ENCODE results near the gene ISG15.
A peak's percentile ranks its signal among the peaks of the same experiment; 100 is the strongest.
"Not testable (repeated sequence)": the region's sequence is repeated elsewhere in the genome, so short reads cannot be mapped to it uniquely, and the experiment has no call there.

Gene ISG15

DNA sequence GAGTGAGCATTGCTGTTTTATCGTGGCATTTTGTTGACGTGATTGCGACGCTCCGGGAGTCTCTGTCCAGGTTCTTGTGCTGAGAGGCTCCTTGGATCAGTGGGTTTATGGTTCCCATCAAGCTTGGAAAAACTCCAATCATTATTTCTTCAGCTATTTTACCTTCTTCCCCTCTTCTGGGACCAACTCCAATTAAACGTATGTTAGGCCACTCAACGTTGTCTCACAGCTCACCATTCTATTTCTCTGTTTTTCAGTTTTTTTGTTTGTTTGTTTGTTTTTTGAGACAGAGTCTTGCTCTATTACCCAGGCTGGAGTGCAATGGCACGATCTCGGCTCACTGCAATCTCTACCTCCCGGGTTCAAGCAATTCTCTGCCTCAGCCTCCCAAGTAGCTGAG, 21.4 kb upstream of the ISG15 start:
- in situ Hi-C loops (cut with HindIII; ENCODE audit: low pct_unique_long_range_greater_than_20kb, low sequenced_read_pairs) = no loop called here
- TF ChIP-seq JUND (IDR thresholded peaks at IDR 0.05; ENCODE audit: low read depth) = no peak
- no peak for DNase-seq (ENCODE audit: low read depth in 1 of 2, low spot score in 1 of 2)

DNA sequence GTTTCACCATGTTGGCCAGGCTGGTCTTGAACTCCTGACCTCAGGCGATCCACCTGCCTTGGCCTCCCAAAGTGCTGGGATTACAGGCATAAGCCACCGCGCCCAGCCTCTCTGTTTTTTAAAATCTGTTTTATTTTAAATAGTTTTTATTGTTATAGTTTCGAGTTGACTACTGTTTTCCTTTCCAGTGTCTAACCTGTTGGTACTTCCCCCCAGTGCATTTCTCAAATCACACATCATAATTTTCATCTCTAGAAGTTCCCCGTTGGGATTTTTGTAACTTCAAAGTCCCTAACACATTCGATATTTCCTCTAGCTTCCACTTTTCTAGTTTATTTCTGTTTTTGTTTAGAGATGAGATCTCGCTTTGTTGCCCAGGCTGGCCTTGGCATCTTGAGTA, 20.9 kb upstream of the ISG15 start:
- TF ChIP-seq JUND (IDR thresholded peaks at IDR 0.05; ENCODE audit: low read depth) = no peak
- no peak for DNase-seq (ENCODE audit: low read depth in 1 of 2, low spot score in 1 of 2)
- in situ Hi-C loops (cut with HindIII; ENCODE audit: low pct_unique_long_range_greater_than_20kb, low sequenced_read_pairs) = no loop called here

DNA sequence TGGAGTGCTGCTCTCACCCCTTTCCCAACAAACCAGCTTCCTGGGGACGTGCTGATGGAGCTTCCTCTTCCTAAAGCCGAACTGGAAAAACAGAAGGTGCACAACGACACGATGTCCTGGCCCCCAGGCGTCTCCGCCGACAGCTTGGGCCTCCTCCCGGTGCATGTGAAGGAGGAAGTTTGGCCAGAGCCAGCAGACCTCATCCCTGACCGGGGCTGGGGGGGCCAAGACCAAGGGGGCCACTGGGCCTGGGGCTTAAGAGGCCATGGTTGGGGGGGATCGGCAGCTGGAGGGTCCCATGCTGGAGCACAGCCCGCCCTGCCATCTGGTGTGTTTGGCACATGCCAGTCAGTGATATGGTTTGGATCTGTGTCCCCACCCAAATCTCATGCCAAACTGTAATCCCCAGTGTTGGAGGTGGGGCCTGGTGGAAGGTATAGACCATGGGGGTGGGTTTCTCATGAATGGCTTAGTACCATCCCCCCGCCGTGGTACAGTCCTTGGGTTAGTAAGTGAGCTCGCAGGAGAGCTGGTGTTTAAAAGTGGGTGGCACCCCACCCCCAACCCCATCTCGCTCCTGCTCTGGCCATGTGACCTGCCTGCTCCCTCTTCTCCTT, 19.8 kb upstream of the ISG15 start:
- no peak for DNase-seq (ENCODE audit: low read depth in 1 of 2, low spot score in 1 of 2)
- no peak for TF ChIP-seq JUND (IDR thresholded peaks at IDR 0.05; ENCODE audit: low read depth)
- in situ Hi-C loops (cut with HindIII; ENCODE audit: low pct_unique_long_range_greater_than_20kb, low sequenced_read_pairs) = no loop called here

DNA sequence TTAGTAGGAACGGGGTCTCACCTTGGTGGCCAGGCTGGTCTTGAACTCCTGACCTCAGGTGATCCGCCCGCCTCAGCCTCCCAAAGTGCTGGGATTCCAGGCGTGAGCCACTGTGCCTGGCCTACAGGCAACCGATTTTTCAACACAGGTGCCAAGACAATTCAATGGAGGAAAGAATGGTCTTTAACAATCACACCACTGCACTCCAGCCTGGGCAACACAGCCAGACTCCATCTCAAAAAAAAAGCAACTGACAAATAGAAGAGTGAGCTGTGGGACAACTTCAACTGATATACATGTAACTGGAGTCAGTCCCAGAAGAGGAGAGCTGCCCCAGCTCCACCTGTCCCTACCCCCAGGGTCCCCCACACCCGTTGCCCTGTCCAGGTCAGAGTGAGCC, 18.8 kb upstream of the ISG15 start:
- in situ Hi-C loops (cut with HindIII; ENCODE audit: low pct_unique_long_range_greater_than_20kb, low sequenced_read_pairs) = not testable (repeated sequence)
- peak in 1 of 2 experiments; percentile 17 for DNase-seq (ENCODE audit: low read depth in 1 of 2, low spot score in 1 of 2)

DNA sequence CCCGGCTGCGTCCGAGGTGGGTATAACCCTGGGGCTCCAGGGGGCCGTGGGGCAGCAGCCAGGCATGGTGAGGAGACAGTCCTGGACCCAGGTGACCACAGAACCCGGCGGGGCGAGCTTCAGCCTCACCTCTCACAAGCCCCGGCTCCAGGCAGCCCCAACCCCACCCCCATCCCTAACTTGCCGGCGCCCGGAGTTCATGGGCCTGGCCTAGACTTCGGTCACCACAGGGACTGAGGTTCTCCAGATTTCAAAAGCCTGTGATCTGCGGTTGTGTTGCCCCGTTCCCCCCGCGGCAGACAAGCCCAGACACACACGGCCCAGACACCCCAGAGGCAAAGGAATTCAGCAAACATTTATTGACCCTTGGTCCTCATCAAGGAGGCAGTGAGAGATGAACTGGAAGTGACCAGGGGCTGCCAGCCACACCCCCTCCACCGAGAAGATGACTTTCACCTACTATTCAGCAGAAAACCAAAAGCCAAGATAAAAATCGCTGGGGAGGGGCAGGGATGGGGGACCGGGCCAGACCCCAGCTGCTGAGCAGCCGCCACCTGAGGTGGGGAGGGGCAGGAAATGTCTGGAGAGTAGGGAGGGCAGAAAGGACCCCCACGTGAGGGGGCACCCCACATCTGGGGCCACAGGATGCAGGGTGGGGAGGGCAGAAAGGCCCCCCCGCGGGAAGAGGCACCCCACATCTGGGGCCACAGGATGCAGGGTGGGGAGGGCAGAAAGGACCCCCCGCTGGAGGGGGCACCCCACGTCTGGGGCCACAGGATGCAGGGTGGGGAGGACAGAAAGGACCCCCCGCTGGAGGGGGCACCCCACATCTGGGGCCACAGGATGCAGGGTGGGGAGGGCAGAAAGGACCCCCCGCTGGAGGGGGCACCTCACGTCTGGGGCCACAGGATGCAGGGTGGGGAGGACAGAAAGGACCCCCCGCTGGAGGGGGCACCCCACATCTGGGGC, 17.3 kb upstream of the ISG15 start:
- in situ Hi-C loops (cut with HindIII; ENCODE audit: low pct_unique_long_range_greater_than_20kb, low sequenced_read_pairs) = no loop called here
- DNase-seq (ENCODE audit: low read depth in 1 of 2, low spot score in 1 of 2) = peak in 1 of 2 experiments; percentile 48
- no peak for TF ChIP-seq JUND (IDR thresholded peaks at IDR 0.05; ENCODE audit: low read depth)

DNA sequence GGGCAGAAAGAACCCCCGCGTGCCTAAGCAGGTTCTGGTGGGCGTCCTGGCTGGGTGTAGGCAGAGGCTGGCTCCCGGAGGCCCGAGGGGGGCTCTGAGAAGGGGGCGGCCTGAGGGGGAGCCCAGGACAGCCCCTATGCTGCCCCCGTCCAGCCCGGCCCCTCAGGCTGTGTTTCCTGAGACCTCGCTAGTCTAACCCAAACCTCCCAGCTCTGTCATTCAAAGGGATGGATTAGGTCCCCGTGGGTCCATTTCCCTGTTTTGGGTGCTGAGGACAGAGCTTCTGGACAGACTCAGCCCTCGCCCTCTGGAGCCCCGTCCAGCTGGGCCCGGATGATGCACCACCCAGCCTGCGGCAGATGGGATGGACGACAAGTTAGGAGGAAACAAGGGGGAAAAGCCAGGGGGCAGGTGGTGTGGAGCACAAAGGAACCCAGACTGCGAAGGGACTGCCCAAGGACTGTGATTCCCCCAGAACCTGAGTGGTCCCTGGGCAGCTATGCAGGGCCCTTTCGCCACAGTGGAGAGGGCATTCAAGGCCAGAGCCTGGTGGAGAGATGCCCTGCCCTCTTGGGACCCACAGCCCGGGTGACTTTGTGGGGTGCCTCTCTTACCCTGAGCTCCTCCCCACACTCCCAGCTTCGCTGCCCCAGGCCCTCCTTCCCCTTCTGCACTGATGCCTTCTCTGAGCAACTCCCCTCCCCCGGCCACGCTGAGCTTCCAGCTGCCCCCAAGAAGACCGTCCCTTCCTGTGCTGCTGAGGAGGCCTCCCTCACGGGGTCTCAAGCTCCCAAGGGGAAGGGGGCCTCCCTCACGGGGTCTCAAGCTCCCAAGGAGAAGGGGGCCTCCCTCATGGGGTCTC, 16.2 kb upstream of the ISG15 start:
- DNase-seq (ENCODE audit: low read depth in 1 of 2, low spot score in 1 of 2) = no peak
- in situ Hi-C loops (cut with HindIII; ENCODE audit: low pct_unique_long_range_greater_than_20kb, low sequenced_read_pairs) = no loop called here
- no peak for TF ChIP-seq JUND (IDR thresholded peaks at IDR 0.05; ENCODE audit: low read depth)

DNA sequence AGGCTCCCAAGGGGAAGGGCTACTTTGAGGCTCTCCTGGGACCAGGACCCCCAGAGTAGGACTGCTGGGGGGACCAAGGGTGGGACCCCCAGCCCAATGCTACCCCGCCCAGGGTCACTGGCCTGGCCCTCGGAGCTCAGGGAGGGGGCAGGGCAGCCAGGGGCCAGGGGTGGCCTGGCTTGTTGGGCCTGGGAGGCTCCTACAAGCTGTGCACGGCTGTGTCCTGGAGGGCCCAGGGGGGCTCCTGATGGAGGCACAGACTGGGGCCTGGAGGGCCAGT, 15.6 kb upstream of the ISG15 start:
- DNase-seq (ENCODE audit: low read depth in 1 of 2, low spot score in 1 of 2) = no peak
- TF ChIP-seq JUND (IDR thresholded peaks at IDR 0.05; ENCODE audit: low read depth) = no peak
- in situ Hi-C loops (cut with HindIII; ENCODE audit: low pct_unique_long_range_greater_than_20kb, low sequenced_read_pairs) = no loop called here

DNA sequence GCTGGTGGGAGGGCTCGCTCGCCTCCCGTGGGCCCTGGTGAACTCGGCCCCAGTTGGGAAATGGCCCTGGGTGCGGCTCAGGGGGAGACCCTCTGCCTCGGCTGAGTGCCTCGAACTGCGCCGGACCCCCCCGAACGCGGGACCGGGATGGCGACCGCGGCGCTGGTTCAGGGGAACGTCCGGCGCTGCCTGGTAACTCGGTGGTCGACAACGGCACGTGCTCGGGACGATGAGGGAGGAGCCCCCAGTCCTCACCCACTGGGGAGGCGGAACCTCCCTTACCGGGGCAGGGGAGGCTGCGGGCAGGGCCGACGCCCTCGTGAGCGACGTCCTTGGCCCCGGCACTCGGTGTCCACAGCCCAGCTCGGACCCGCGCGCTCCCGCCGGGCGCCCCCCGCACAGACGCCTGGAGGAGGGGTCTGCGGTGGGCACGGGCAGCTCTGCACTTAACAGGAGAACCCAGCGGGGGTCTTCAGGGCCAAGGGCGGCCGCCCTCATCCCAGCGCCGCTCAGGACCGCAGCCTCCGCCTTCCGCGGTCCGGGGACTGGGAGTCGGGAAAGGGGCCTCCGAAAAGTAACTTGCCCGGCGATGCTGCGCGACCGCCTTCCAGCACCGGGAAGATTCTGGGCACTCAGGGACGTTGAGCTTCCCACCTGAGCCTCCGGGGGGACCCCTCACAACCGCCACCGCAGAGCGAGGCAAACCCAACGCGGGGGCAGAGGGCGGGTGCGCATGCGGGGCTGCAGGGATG, 15.1 kb upstream of the ISG15 start:
- in situ Hi-C loops (cut with HindIII; ENCODE audit: low pct_unique_long_range_greater_than_20kb, low sequenced_read_pairs) = no loop called here
- TF ChIP-seq JUND (IDR thresholded peaks at IDR 0.05; ENCODE audit: low read depth) = no peak
- DNase-seq (ENCODE audit: low read depth in 1 of 2, low spot score in 1 of 2) = no peak

DNA sequence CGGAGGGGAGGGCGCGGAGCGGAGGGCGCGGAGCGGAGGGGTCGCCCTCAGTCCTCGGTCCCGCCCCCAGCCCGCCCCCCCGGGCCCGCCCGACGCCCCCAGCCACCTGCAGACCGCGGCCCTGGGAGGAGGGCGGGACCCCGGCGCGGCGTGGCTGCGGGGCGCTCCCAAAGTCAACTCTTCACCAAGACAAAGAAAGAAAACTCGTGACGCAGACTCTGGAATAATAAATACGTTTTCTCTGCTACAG, 14.6 kb upstream of the ISG15 start:
- TF ChIP-seq JUND (IDR thresholded peaks at IDR 0.05; ENCODE audit: low read depth) = no peak
- DNase-seq (ENCODE audit: low read depth in 1 of 2, low spot score in 1 of 2) = peak in 1 of 2 experiments; percentile 28
- in situ Hi-C loops (cut with HindIII; ENCODE audit: low pct_unique_long_range_greater_than_20kb, low sequenced_read_pairs) = no loop called here

DNA sequence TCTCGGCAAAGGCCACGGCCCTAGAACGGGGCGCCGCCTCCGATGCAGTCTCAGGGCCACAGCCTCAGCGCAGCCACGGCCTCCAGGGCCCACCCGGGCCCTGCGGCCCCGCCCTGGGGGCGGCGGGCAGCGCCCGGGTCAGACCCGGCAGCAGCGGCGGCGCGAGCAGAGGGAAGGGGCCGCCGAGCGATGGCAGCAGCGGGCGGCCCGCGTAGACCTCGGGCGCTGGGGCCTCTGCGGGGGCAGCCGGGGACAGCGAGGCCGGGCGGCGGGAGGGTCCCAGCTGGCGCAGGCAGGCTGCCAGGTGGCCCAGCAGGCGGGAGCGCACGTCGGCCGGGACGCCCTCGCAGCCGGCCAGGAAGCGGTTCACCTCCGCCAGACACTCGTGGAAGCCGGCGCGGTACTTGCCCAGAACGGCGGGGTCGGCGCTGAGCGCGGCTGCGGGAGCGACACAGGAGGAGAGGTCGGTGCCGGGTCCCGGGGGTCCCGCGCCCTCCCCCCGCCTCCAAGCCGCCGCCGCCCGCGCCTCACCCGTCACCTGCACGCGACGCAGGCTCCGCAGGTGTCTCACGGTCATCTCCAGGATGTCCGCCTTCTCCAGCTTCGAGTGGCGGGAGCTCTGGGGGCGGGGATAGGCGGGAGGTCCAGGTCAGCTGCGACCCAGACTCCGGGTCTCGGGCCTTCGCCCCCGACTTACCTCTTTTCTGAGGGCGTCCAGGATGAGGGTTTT, 14.1 kb upstream of the ISG15 start:
- TF ChIP-seq JUND (IDR thresholded peaks at IDR 0.05; ENCODE audit: low read depth) = no peak
- DNase-seq (ENCODE audit: low read depth in 1 of 2, low spot score in 1 of 2) = peak in 1 of 2 experiments; percentile 66
- in situ Hi-C loops (cut with HindIII; ENCODE audit: low pct_unique_long_range_greater_than_20kb, low sequenced_read_pairs) = no loop called here

DNA sequence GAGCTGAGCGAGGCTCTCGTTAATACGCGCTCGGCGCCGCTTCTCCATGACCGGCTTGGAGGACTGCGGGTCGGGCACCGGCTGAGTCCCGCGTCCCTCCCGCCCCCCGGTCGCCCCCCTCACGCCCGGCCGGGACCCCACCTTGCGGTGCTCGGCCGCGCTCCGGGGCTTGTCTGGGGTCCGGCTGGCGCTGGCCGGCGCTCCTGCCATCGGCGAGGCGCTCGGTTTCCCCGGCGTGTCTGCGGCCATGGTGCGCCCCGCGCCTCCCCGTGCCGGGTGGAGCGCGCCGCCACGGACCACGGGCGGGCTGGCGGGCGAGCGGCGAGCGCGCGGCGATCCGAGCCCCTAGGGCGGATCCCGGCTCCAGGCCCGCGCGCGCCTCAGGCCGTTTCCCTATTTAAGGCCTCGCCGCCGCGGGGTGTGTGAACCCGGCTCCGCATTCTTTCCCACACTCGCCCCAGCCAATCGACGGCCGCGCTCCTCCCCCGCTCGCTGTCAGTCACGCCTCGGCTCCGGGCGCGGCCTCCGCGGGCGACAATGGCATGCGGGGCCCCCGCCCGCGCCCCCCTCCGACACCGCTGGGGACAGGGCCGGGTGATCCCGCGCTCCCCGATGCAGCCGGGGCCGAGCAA, 13.5 kb upstream of the ISG15 start, which contains the start of gene HES4:
Gene HES4 (minus strand): TSS at position 373 of the 632 bp plus-strand sequence. CDS start 124 bp downstream, at position 249.
- TF ChIP-seq JUND (IDR thresholded peaks at IDR 0.05; ENCODE audit: low read depth) = no peak
- in situ Hi-C loops (cut with HindIII; ENCODE audit: low pct_unique_long_range_greater_than_20kb, low sequenced_read_pairs) = no loop called here
- DNase-seq (ENCODE audit: low read depth in 1 of 2, low spot score in 1 of 2) = peak; percentile 80 to 95

Measured in T47D (cell line).